Stimulated activated CD4-positive, alpha-beta T cell treated with anti-CD3 and anti-CD28 coated beads, TNF-alpha, amount 100 ng/mL, for 4 hours (primary cell): Measurements from ENCODE around the gene FERMT2.

Source experiments
- DNase-seq, 3 experiments: peaks; one replicate each; pipeline ENCODE4 v3.0.0-alpha.2; 2020; ENCODE audit warnings: low read depth in 3 of 3

Gene FERMT2

GRCh38 chr14:52829527-52830185 is 121.2 kb downstream of the FERMT2 start:
- no peak for DNase-seq

GRCh38 chr14:52827426-52827825 is 123.4 kb downstream of the FERMT2 start:
- no peak for DNase-seq

GRCh38 chr14:52825085-52825484 is 125.8 kb downstream of the FERMT2 start:
- DNase-seq: no peak

- no peak for DNase-seq
These were observed 126.4 kb downstream of the FERMT2 start for GRCh38 chr14:52824462-52824861.

- no peak for DNase-seq
These were observed 129.0 kb downstream of the FERMT2 start for GRCh38 chr14:52821805-52822250.

GRCh38 chr14:52808101-52808500 is 142.7 kb downstream of the FERMT2 start:
- no peak for DNase-seq
